NCI-H1436 (cell line): ENCODE data around the gene ZFP30.
"Not testable (repeated sequence)": the region's sequence is repeated elsewhere in the genome, so short reads cannot be mapped to it uniquely, and the experiment has no call there.

Experiments used
- DNase-seq: peaks from one replicate; lab custom pipeline; 2025; lab: John Stamatoyannopoulos, UW

The ZFP30 gene

DNA sequence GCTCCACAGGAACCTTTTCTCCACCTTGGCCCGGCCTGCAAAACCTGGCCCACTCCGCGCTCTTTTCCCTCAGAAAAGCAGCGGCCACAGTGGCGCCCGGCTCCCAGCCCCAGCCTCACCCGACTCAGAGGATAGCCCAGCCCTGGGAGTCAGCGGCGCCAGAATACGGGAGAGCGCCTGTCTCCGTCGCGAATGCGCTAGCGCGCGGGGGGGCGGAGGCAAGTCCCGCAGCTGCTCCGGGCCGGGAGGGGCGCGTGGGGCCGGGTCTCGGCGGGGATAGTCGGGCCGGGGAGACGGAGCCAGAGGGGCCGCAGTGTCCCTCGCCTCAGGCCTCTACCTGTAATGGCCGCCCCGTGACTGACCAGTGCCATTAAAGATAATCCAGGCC, at the start of gene ZFP30:
Gene ZFP30 (minus strand): TSS at position 165 of the 388 bp plus-strand sequence. CDS start 7,643 bp downstream, outside the sequence.
- DNase-seq = peak; percentile 89

DNA sequence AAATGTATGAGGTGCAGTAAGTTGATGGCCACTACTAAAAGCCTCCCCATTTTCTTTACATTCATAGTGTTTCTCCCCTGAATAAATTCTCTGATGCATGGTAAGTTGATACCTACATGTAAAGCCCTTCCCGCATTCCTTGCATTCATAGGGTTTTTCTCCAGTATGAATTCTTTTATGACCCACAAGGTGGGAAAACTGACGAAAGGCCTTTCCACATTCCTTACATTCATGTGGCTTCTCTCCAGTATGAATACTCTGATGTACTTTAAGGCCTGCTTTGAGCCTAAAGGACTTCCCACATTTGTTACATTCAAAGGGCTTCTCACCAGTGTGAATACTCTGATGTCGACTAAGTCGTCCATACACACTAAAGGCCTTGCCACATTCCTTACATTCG, 43.8 kb upstream of the ZFP30 start:
- no peak for DNase-seq

DNA sequence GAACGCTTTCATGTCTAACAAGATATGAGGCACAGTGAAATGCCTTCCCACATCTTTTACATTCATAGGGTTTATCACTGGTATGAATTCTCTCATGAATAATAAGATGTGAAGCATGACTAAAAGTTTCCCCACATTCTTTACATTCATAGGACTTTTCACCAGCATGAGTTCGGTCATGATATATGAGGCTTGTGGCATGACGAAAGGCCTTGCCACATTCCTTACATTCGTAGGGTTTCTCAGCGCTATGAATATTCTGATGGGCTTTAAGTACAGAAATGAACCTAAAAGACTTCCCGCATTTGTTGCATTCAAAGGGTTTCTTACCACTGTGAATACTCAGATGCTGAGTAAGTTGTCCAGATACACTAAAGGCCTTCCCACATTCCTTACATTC, 43.0 kb upstream of the ZFP30 start:
- DNase-seq = no peak

DNA sequence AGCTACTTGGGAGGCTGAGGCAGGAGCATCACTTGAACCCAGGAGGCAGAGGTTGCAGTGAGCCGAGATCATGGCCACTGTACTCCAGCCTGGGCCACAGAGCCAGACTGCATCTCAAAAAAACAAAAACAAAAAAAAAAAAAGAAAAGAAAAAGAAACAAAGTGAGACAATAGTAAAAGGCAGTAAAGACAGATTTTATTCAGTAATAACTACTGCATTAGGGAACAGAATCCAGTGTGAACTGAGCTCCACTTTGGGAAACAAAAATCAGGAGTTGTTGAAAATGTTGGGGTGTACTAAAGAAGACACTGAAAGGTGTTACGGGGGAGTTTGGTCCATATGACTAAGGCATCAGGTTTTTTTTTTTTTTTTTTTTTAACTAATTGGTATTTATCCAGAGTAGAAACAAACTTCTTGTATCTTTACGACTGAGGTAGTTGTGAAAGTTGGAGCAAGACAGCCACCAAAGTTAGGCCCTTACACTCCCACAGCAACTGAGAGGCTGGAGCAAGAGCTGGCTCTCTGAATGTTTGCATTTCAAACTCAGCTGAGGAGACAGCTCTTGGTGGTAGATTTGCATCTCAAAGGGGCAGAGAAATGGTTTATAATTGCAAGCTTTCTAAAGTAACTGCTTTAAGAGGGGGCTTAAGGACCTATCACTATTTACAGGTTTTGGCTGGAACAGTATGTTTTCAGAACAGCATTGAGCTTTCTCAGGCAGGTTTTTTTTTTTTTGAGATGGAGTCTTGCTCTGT, 40.1 kb upstream of the ZFP30 start:
- no peak for DNase-seq

DNA sequence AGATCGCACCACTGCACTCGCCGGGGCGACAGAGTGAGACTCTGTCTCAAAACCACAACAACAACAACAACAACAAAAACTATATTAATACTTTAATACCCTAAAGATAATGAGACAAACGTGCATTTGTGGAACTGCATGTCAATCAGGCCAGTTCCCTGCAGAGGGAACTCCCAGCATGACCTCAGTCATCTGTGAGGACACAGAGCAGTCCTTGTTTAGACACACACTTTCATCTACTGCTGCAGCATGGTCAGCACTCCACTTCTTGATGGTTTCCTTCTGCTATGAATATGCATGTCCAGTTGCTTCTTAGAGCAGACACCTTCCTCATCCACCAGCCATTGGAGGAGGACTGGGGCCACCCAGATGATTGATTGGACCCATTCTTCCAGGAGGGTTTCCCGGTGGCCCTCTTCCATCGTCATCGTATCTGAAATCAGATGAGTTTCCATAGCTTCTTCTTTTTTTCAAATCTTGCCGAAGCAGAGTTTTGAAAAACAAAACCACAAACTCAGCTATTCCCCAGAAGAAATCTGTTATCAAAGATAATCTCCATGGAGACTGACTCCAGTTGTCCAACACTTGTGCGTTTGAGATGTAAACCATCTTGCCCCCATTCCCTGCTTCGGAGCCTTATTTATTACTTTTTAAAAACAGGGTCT, 37.8 kb upstream of the ZFP30 start:
- no peak for DNase-seq

DNA sequence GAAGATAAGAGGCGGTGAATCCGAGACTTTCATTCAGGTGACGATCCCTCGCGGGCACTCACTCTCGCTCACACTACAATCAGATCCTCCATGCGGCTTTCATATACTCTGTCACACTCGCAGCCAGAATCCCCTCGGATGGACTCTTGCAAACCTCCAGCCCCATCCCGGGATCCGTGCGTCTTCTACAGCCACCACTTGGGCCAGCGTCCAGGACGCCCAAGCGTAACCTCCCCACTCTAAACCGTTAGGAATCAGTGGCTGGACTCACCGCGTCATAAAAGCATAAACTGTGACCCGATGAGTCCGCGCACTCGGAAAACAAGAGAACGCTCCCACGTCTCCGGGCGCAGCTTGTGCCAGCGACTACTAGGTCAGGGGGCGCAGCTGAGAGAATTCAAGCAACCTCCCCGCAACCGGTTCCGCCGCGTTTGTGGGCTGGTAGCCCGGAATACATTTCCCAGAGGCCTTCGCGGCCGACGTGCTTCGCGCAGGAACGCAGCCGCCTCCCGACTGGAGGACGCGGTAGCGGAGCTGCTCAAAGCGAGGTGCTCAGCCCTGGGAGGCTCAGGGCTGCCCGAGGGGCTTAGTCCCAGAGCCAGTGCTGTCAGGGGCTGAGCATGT, 36.7 kb upstream of the ZFP30 start:
- no peak for DNase-seq

DNA sequence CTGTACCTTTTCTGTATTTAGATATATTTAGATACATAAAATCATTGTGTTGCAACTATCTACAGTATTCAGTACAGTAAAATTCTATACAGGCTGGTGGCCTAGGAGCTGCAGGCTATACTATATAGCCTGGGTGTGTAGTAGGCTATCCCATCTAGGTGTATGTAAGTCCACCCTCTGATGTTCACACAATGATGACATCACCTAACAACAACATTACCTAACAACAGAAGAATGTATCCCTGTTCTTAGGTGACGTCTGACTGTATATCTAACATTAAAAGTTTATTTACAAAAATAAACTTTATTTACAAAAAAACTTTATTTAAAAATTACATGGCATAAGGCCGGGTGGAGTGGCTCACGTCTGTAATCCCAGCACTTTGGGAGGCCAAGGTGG, 28.3 kb upstream of the ZFP30 start:
- no peak for DNase-seq

DNA sequence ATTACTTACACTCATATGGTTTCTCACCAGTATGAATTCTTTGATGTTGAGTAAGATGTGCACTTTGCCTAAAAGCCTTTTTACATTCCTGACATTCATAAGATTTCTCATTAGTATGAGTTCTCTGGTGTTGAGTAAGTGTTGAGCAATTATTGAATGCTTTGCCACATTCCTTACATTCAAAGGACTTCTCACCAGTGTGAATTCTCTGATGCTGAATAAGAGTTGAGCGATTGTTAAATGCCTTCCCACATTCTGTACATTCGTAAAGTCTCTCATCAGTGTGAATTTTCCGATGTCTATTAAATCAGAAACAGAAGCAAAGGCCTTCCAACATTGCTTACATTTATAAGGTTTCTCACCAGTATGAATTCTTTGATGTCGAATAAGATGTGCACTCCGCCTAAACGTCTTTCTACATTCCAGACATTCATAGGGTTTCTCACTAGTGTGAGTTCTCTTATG, 14.2 kb upstream of the ZFP30 start:
- no peak for DNase-seq

DNA sequence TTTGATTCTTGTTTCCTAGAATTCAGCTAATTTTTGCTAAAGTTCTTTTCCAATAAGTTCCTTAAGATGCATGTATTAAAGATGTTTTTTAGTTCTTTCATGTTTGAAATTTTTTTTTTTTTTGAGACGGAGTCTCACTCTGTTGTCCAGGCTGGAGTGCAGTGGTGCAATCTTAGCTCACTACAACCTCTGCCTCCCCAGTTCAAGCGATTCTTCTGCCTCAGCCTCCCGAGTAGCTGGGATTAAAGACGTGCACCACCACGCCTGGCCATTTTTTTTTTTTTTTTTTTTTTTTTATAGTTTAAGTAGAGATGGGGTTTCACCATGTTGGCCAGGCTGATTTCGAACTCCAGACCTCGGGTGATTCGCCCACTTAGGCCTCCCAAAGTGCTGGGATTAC, 1.9 kb upstream of the ZFP30 start:
- DNase-seq = not testable (repeated sequence)

DNA sequence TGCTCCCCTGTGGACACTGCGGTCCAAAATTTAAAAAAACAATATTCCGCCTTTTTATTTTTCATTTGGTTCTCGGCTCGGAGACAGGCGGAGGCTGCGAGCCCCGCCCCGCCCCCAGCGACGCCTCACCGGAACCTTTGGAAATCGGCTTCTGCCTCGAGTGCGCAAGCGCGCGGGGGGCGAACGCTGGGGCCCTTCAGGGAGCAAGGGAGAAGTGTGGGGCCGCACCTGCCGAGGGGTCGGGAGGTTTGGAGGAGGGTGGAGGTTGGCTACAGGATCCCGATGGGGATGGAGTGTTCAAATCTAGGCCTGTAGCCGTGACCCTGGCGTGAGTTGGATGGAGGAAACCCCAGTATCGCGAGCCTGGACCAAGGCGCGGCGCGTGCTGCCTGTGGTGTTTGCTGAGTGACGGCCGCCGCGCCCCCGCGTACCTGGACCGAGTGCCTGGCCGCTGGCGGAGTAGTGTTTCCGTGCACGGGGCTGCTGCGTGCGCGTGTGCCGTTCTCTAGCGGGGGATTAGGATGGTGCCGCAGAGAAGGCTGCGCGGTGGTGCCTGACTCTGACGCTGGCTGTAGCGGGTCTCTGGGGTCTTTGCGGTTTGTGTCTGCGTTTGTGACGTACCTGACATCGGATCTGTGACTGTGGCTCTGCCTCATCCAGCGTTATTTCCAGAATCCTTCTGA, 565 bp upstream of the ZFP30 start:
- DNase-seq = peak; percentile 88

DNA sequence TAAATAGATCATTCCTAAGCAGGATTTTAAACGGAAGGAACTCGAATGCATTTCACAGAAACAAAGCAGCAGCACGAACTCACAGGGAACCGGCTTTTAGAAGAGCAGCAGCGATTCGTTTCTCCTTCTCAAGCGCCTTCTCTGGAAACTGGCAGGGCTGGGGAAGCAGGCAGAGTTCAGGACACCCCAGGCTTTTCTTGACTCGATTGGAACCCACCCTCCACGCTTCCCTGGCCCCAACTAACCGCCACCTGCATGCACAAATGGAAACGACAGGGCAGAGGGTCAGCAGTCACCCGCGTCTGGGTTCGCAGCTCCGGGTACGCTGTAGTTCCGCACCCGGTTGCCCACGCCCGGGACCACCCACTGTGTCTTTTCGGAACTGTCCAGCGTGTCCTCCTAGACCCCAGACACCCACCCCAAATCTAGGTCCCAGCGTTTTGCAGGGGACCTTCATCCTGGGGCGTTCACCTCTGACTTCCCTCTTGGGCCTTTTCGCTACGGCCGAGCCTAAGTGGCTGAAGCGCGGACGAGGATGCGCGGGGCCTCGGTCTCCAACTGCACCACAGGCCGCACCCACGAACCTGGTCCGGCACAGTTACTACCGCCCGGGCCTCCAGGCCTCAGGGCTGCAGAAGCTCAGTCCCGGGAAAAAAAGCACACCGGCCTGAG, 500 bp downstream of the ZFP30 start:
- peak; percentile 3 for DNase-seq

DNA sequence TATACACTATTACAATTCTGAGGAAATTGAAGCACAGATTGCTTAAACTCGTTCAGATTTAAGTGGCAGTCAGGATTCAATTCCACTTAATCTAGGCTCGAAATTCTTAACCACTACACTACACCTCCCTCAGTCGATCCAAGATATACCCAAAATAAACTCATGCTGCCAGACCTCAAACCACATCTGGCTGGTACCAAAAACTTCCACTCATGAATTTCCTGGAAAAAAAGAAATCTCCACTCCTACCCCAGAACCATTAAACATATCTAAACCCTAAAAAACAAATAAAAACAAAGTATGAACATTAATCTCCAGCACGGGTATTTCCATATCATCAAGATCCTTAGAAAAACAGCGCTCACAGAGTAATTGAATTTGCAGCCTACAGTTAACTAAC, 1.1 kb downstream of the ZFP30 start:
- no peak for DNase-seq

DNA sequence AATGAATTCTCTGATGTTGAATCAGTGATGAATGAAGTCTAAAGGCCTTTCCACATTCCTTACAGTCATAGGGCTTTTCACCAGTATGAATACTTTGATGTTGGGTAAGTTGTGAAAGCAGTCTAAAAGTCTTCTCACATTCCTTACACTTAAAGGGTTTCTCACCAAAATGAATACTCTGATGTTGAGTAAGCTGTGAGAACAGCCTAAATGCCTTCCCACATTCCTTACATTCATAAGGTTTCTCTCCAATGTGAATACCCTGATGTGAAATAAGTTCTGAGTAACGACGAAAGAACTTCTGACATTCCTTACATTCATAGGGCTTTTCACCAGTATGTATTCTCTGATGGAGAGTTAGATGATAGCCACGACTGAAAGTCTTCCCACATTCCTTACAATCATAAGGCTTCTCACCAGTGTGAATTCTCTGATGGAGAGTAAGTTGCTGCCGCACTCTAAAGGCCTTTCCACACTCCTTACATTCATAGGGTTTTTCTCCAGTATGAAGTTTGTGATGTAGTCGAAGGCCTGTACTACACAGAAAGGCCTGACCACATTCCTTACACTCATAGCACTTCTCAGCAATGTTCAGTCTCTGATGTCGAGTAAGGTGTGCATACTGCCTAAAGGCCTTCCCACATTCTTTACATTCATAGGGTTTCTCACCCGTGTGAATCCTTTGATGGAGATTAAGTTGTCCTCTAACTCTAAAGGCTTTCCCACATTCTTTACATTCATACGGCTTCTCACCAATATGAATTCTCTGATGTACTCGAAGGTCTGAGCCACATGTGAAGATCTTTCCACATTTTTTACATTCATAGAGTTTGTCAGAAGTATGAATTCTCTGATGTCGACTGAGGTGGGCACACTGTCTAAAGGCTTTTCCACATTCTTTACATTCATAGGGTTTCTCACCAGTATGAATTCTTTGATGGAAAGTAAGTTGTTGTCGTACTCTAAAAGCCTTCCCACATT, 19.9 kb downstream of the ZFP30 start:
- DNase-seq = no peak

DNA sequence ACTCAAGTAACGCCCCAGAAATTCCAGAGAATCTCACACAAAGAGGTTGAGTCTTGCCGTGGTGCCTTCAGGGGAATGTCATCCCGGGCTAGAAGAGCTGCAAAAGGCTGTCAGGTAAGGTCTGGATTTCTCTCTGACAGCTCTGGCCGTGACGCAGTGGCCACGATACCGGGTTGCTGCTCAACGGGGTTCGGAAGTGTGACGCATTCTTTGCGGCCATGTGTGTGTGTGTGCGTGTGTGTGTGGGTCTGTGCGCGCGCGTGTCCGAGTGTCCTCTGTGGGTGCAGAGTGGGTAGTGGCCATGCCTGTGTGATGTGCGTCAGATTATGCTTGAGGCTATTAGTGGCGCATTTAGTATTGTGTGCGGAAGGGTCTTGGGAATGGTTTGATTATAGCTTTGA, 60.3 kb downstream of the ZFP30 start:
- DNase-seq = no peak

DNA sequence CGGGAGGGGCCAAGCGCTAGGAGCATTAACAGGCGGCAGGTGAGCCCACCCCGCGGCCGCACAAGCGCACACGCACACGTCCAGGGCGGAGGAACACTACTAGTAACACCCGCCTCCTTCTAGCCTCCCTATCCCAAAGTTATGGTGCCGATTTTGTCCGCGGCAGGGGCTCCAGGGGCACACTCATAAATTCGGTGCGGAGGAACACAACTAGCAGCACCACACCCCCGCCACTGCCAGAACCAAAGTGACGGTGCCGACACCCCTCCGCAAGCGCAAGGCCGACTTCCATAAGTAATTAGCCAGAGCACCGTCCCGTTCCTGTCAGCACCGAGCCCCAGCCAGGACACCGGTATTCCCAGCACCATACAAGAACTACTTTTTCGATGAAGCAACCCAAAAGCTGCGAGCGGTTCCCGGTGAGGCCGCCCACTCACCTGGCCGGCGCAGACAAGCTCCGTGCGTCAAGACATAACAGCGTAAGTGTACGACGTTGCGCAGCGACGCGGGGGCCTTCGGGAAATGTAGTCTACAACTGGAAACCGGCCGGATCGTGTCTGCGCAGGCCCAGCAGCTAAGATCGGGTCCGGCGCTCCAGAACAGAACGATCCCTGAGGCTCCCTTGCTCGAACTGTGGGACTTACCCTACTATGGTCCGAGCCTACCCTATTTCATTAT, 60.8 kb downstream of the ZFP30 start, which contains the start of the genes ZNF540 and ZNF571:
Gene ZNF540 (plus strand): TSS at position 573 of the 678 bp plus-strand sequence. CDS start 3,572 bp downstream, outside the sequence.
Gene ZNF571 (minus strand): TSS at position 489 of the 678 bp plus-strand sequence. CDS start 8,116 bp downstream, outside the sequence.
- DNase-seq = peak; percentile 82

DNA sequence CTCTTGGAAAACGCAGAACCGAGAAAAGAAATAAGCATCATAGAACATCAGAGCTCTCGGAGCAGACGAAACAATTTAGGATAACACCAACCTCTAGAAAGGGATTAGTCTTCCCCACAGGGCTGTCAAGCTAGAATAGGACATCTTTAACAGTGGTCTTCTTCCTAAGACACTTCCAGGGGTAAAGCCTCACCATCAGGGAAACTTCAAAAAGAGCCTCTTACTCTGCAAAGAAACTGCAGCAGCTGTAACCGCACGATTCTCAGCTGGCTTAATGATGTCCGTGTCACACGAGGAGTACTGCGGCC, 61.3 kb downstream of the ZFP30 start:
- DNase-seq = no peak

DNA sequence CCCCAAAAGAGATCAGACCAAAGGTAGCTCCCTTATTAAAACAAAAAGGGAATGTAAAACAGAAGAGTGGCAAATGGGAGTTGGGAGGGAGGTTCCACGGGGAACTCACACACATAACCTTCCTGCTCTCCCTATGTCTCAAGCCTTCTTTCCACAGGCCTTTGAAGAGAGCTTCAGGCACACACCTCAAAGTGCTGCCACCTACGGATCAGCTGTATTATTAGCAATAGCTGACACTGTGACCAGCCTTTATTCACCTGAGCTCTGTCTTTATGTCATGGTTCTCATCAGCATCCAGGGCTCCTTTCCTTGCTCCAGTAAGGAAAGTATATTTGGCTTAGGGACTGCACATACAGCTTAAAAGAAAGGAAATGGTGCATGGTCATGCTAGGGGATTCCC, 71.9 kb downstream of the ZFP30 start:
- DNase-seq = no peak

DNA sequence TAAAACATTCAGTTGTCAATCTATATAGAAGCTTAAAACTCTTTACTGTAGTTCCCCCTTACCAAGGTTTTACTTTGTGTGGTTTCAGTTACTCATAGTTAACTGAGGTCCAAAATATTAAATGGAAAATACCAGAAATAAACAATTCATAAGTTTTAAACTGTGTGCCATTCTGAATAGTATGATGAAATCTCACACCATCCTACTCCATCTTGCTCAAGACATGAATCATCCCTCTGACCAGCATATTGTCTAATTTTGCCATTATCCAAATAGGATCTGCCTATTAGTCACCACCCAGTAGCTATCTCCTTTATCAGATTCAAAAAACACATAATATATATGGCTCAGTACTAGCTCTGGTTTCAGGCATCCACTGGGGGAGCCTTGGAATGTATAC, 83.1 kb downstream of the ZFP30 start:
- DNase-seq = no peak

DNA sequence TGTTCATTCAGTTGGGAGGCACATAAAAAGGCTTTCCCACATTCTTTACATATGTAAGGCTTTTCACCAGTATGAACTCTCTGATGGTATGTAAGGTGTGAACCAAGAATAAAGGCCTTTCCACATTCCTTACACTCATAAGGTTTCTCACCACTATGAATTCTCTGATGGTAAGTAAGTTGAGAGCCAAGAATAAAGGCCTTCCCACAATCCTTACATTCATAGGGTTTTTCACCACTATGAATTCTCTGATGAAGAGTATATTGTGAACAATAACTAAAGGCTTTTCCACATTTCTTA, 89.9 kb downstream of the ZFP30 start:
- no peak for DNase-seq

DNA sequence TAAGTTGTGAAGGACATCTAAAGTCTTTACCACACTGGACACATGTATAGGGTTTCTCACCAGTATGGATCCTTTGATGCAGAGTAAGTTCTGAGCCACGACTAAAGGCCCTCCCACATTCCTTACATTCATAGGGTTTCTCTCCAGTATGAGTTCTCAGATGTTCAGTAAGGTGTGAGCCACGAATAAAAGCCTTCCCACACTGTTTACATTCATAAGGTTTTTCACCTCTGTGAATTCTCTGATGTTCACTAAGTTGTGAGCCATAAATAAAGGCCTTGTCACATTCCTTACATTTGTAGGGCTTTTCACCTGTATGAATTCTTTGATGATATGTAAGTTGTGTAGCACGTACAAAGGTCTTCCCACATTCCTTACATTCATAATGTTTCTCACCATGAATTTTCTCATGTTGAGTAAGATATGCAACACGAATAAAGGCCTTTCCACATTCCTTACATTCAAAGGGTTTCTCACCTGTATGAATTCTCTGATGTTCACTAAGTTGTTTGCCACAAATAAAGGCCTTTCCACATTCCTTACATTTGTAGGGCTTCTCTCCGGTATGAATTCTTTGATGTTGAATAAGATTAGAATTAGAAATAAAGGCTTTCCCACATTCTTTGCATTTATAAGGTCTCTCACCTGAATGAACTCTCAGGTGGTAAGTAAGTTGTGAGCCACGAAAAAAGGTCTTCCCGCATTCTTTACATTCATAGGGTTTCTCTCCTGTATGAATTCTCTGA, 90.5 kb downstream of the ZFP30 start:
- no peak for DNase-seq
